SK-N-MC (cell line): ENCODE data around the gene ST3GAL4.

Experiments
- EZH2 ChIP-seq: fragments of 200-600 bp; sonication (generic); IDR thresholded peaks from one replicate; pipeline ENCODE4 v1.6.1; 2017; ENCODE audit warnings: antibody characterized with exemption
- FOXP2 ChIP-seq: optimal IDR thresholded peaks from 2 replicates; pipeline ENCODE3; 2011; ENCODE audit warnings: mild to moderate bottlenecking, moderate library complexity; ENCODE audit not compliant: insufficient read depth; ENCODE audit errors: extremely low read length, control extremely low read depth
- POLR2AphosphoS5 ChIP-seq: IDR thresholded peaks from 2 replicates; pipeline ENCODE4 v1.6.1; 2012; ENCODE audit warnings: mild to moderate bottlenecking, low read depth, low read length, borderline replicate concordance

DNA sequence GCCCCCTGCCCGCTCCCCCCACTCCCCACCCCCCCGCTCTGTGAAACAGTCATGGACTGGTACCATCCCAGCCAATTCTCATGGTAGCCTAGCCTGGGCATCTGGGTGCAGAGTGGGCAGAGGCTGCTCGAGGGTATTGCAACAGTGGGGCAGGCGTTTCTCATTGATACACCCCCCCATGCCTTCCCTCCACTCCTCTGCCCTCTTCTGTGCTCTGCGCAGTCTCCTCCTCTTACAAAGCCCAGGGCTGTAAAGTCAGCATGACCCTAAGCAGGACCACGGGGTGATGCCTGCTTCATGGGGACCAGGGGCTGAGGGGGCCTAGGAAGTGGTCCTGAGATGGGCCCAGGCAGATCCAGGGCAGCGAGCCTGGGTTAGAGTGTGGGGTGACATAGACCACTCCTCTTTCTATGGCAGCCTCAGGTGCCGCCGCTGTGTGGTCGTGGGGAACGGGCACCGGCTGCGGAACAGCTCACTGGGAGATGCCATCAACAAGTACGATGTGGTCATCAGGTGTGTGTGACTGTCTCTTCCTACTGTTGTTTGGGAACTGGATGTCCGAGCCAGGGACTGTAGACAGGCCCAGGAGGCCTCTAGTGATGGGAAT, 52.3 kb downstream of the ST3GAL4 start:
- no peak for TF ChIP-seq POLR2AphosphoS5
- no peak for TF ChIP-seq EZH2
- no peak for TF ChIP-seq FOXP2
